ENCODE measurements around the gene RNF227. TPM values are rescaled to one million over a fixed set of nuclear protein-coding genes. Genes with fewer than 3 reads are reported as not detected.

Gene RNF227
- 0.63 and 0.77 TPM in 2 replicates for total RNA-seq (2021; fragmentation: NEBNext Ultra II Directional; extraction: Animal tissue kit (Norgen Biotek cat#: 25700))
- polyA plus RNA-seq (2011; rRNA removed): 1.1 and 1.7 TPM in 2 replicates
- polyA plus RNA-seq (2011; cell fraction: cytosol; rRNA removed): 0.94 TPM
- 0.56 TPM for polyA plus RNA-seq (2011; cell fraction: nucleus; rRNA removed)
- 0.64 to 2.2 TPM (median 0.83 TPM) in 4 replicates for polyA plus RNA-seq (2012, experiment 1 of 2)
- polyA plus RNA-seq (2012, experiment 2 of 2): 0.63 TPM
- polyA plus RNA-seq (2013, experiment 1 of 2): 0.67 TPM
- 0.48 TPM for polyA plus RNA-seq (2013, experiment 2 of 2)
- polyA minus RNA-seq (2011; rRNA and poly(A)+ RNA removed): 0.27 and 0.47 TPM in 2 replicates
- polyA minus RNA-seq (2011; cell fraction: cytosol; rRNA and poly(A)+ RNA removed): 0.66 TPM
- 0.20 TPM for polyA minus RNA-seq (2011; cell fraction: nucleus; rRNA and poly(A)+ RNA removed)
- long read RNA-seq, experiment 1: 0 reads
- long read RNA-seq, experiment 2: 0 reads

DNA sequence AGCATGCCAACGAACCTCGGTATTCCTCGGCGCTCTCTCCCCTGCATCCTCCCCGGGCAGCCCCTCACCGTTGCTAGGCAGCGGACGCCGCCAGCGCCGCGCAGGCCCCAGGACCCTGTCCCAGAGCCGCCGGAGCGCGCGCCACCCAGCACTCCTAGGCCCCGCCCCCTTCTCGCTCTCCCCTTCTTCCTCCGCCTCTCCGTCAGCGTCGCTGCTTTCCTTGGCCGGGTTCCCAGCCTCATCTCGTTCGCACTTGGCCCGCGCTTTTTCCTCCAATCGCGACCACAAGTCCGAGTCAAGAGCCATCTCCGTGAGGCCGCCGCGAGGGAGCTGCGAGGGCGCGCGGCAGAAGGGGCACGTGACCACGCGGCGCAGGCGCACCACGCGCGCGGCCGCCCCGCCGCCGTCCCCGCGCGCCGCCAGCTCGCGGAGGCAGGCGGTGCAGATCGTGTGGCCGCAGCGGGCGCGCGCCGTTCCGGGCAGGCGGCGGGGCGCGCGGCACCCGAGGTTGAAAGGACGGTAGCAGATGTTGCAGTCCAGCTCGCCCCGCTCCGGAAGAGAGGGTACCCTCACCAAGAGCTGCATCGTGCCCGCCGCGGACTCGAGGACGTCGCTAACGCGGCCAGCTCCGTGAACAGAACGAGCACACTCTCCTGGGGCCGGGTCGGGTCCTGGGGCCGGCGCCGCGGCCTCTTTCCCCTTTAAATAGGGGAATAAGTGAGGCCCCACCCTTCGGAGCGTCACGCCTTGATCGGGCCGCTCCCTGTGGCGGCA, at the start of gene RNF227:
TSS of gene RNF227 (minus strand) at position 679 of the 774 bp plus-strand sequence. CDS start at position 585, 94 bp downstream.
- no peak within 1 kb of the TSS for H3K4ac ChIP-seq (replicated peaks; ENCODE audit: insufficient read length, low read depth, low read length)
- ChIA-PET POLR2A (ENCODE audit: partially characterized antibody) (interaction anchor here (0.7 to 2.0 kb wide), 6 partner anchors 10 to 126 kb away, joined by 3 to 9 read pairs (median 3); partner anchors contain the start of genes CNTROB and TRAPPC1), CTCF (ENCODE audit: partially characterized antibody) (interaction anchor here (0.6 to 6.9 kb wide), 12 partner anchors 11 to 177 kb away, joined by 3 to 64 read pairs (median 4); partner anchors contain the start of genes CNTROB and KDM6B)
- no peaks in the 10 kb centered on the region for H3K9me3 ChIP-seq (ENCODE audit: insufficient read depth in 2 of 2, low read depth in 1 of 2, low read length in 1 of 2)
- no peak within 1 kb of the TSS for H2BK20ac ChIP-seq (ENCODE audit: low read length)
- H3K4me1 ChIP-seq (replicated peaks in 1 of 4; ENCODE audit: control insufficient read depth in 3 of 4, insufficient read depth in 4 of 4, low read length in 3 of 4): peaks cover 0 to 6% (median 6%) of the 10 kb centered on the region in 4 experiments; a peak in 5 of 7 replicates
- peak within 1 kb of the TSS; percentile 30 to 53 (median 37) for H3K4me3 ChIP-seq (ENCODE audit: extremely low read depth in 1 of 4, insufficient read depth in 2 of 4, low read depth in 3 of 4, low read length in 4 of 4)
- H3K79me2 ChIP-seq (ENCODE audit: control insufficient read depth in 1 of 2, insufficient read depth in 2 of 2, low read length in 2 of 2): no peaks in the 10 kb centered on the region
- H2BK15ac ChIP-seq (ENCODE audit: low read length): peak within 1 kb of the TSS; percentile 65; the same call in 1 of the 2 replicates
- H4K91ac ChIP-seq (replicated peaks; ENCODE audit: insufficient read length, low read length): peak within 1 kb of the TSS; percentile 46
- H2BK5ac ChIP-seq (ENCODE audit: low read depth, low read length): peak within 1 kb of the TSS; percentile 79; the same call in 1 of the 2 replicates
- H2AK5ac ChIP-seq (ENCODE audit: low read depth, low read length): no peak within 1 kb of the TSS
- H3K79me1 ChIP-seq (ENCODE audit: low read depth, low read length): no peaks in the 10 kb centered on the region
- peak within 1 kb of the TSS; percentile 95 for H4K5ac ChIP-seq (ENCODE audit: insufficient read length, low read depth, low read length)
- no peak within 1 kb of the TSS for H3K56ac ChIP-seq (replicated peaks; ENCODE audit: insufficient read length, low read depth, low read length)
- H3K27me3 ChIP-seq (replicated peaks in 1 of 4; ENCODE audit: control insufficient read depth in 3 of 4, extremely low read depth in 1 of 4, insufficient read depth in 3 of 4, low read length in 3 of 4): peaks cover 10 to 30% (median 26%) of the 10 kb centered on the region in 4 experiments
- no peak within 1 kb of the TSS; the same call in 1 of the 2 replicates for H4K8ac ChIP-seq (ENCODE audit: extremely low read depth, insufficient read depth, low read length)
- H3K4me2 ChIP-seq (ENCODE audit: insufficient read depth in 1 of 2, low read depth in 2 of 2, low read length in 2 of 2): peak within 1 kb of the TSS; percentile 85 to 88
- no peak for FAIRE-seq
- DNase-seq (ENCODE audit: low read depth in 1 of 2, low spot score in 2 of 2): peak in 1 of 2 experiments; percentile 92
- no peaks in the 10 kb centered on the region; a peak in 3 of 8 replicates for H3K36me3 ChIP-seq (ENCODE audit: control insufficient read depth in 2 of 4, insufficient read depth in 4 of 4, low read length in 3 of 4)
- no peak within 1 kb of the TSS for H2BK120ac ChIP-seq (replicated peaks; ENCODE audit: low read depth, low read length)
- H2AFZ ChIP-seq (ENCODE audit: low read length): 0 out of 2 replicates have a peak within 1 kb of the TSS, but pooled peaks have one; percentile 58
- peak within 1 kb of the TSS; percentile 90 for H3K18ac ChIP-seq (ENCODE audit: extremely low read depth, low read length)
- H3K23me2 ChIP-seq (ENCODE audit: low read depth, low read length): peaks cover 7% of the 10 kb centered on the region
- H3K9ac ChIP-seq (replicated peaks in 1 of 4; ENCODE audit: extremely low read depth in 1 of 4, low read depth in 3 of 4, low read length in 3 of 4): peak within 1 kb of the TSS in 1 of 4 experiments; percentile 48; a peak in 1 of 7 replicates
- H3K27ac ChIP-seq (ENCODE audit: low read depth, low read length): no peak within 1 kb of the TSS
- no peak within 1 kb of the TSS for H3K23ac ChIP-seq (ENCODE audit: insufficient read length)
- 0 out of 2 replicates have a peak within 1 kb of the TSS, but pooled peaks have one; percentile 43 for H2BK12ac ChIP-seq (ENCODE audit: low read depth, low read length)
- 4% methylated on average over 84 of the region's 100 CpGs; no CpG with 5 or more reads in 1 of the 2 experiments for WGBS, 2 experiments (ENCODE audit: extremely low coverage in 1 of 2, insufficient coverage in 1 of 2, insufficient read length in 1 of 2, insufficient replicate concordance in 2 of 2, low coverage in 1 of 2, low lambda C conversion rate in 2 of 2, missing lambda C conversion rate in 1 of 2)
- no peak within 1 kb of the TSS for H3K14ac ChIP-seq (ENCODE audit: insufficient read length)
- peaks cover 0 to 2% of the 10 kb centered on the region in 2 experiments for H4K20me1 ChIP-seq (replicated peaks in 1 of 2; ENCODE audit: control insufficient read depth in 1 of 2, insufficient read depth in 2 of 2, low read length in 2 of 2)
- peak; percentile 98 for TF ChIP-seq E2F6 (IDR thresholded peaks at IDR 0.05)
- TF ChIP-seq ATF3 (IDR thresholded peaks at IDR 0.05; ENCODE audit: insufficient read depth, low read depth, low read length): peak; percentile 91
- TF ChIP-seq USF2 (IDR thresholded peaks at IDR 0.05; ENCODE audit: low read length): peak; percentile 85
- TF ChIP-seq KDM4A (IDR thresholded peaks at IDR 0.05; ENCODE audit: low read depth, low read length, severe bottlenecking): peak; percentile 94
- peak; percentile 49; the same call in 1 of the 2 replicates for TF ChIP-seq EGR1 (IDR thresholded peaks at IDR 0.05; ENCODE audit: borderline replicate concordance, low read depth, low read length)

All from H1 (cell line).